Vagina (tissue), 2 donors: Measurements from ENCODE around the gene SLC25A23. TPM values are rescaled to one million over a fixed set of nuclear protein-coding genes. Genes with fewer than 3 reads are reported as not detected.

Source experiments
- DNase-seq, 2 donors: peaks; one replicate each; pipeline ENCODE4 v3.0.0-alpha.2; 2017; ENCODE audit errors: extremely low spot score in 2 of 2
- H3K27ac ChIP-seq: fragments of 200-600 bp; sonication (generic); one replicate; pipeline ENCODE4 v1.5.1; 2019
- H3K27me3 ChIP-seq: fragments of 200-600 bp; sonication (generic); one replicate; pipeline ENCODE4 v1.5.1; 2019
- H3K36me3 ChIP-seq, 2 donors: fragments of 200-600 bp; sonication (generic); one replicate each; pipeline ENCODE4 v1.5.1; 2017 to 2019
- H3K4me1 ChIP-seq: fragments of 200-600 bp; sonication (generic); one replicate; pipeline ENCODE4 v1.5.1; 2019
- H3K4me3 ChIP-seq, 2 donors: fragments of 200-600 bp; sonication (generic); 1 replicate in 1 of 2; 2 replicates in 1 of 2; pipeline ENCODE4 v1.5.1; 2016 to 2019
- H3K9me3 ChIP-seq: fragments of 200-600 bp; sonication (generic); one replicate; pipeline ENCODE4 v1.5.1; 2019
- POLR2A ChIP-seq, 2 donors: fragments of 450-650 bp; IDR thresholded peaks; one replicate each; pipeline ENCODE4 v1.6.1; 2017; ENCODE audit warnings: antibody characterized with exemption in 2 of 2, mild to moderate bottlenecking in 2 of 2, moderate library complexity in 2 of 2
- POLR2AphosphoS5 ChIP-seq, 2 donors: sonication (generic); formaldehyde crosslinking; IDR thresholded peaks; one replicate each; pipeline ENCODE4 v1.9.0; 2017; ENCODE audit warnings: antibody characterized with exemption in 2 of 2, mild to moderate bottlenecking in 2 of 2, low read depth in 1 of 2; ENCODE audit not compliant: insufficient read depth in 1 of 2
- intact Hi-C: fragments of 100-400 bp; cut with DNase I; formaldehyde crosslinking; loops from one replicate; pipeline ENCODE4 v1.15.1; 2023
- total RNA-seq: library from RNA; depleted of rRNA; stranded (reverse); fragments of >200 nt; gene quantifications from one replicate; pipeline ENCODE4 v1.2.3, GENCODE V29; 2016
- TF ChIP-seq, protein P1 (sequence below), 3 experiments: fragments of 450-650 bp in 2 of 3; fragments of 200-600 bp in 1 of 3; sonication (generic) in 1 of 3; IDR thresholded peaks; one replicate each; pipeline ENCODE4 v1.5.1; 2017 to 2019; ENCODE audit warnings: antibody characterized with exemption in 3 of 3, mild to moderate bottlenecking in 2 of 3, moderate library complexity in 2 of 3

SLC25A23 gene
- total RNA-seq, 1 donor from 2014 or later, result 27.5 TPM

DNA sequence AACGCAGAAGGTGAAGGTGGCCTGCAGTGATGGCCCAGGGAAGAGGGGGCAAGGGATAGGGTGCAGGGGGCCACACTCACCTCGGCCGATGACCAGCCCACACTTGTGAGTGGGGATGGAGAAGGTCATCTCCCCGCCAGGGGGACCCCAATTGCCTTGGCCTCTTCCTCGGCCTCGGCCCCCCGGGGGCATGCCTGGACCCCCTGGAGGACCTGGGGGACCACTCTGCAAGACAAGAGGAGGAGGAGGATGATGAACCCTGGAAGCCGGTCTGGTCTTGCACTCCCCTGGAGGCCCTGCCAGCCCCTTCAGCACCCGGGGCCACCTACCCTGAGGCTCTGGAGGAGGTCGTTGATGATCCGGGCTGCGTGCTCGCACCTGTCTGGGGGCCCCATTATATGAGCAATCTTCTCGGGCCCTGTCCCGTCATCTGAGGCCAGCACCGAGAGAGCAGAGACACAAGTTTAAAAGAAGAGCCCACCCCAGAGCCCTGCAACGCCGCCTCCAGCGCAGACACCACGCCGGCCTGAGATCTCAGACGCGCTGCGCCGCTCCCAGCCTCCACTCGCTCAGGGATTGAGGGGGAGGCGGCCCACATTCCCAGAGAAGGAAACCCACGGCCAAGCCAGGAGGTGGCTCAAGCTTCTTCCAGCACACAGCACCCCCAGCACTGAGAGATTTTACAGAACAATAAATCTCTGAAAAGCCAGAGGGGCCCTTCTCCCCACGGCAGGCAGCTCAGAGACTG lies 42.8 kb downstream of the SLC25A23 start:
- Histone ChIP-seq H3K9me3 (no peaks in the 10 kb centered on the region), H3K27me3 (no peaks in the 10 kb centered on the region), H3K36me3 (peaks cover 0 to 76% of the 10 kb centered on the region in 2 donors), H3K4me3 (no peak overlapping the region), H3K27ac (no peak overlapping the region), H3K4me1 (peaks cover 23% of the 10 kb centered on the region)
- TF ChIP-seq POLR2A (IDR thresholded peaks at IDR 0.05), result no peak
- intact Hi-C loops, result no loop called here
- DNase-seq, result no peak

DNA sequence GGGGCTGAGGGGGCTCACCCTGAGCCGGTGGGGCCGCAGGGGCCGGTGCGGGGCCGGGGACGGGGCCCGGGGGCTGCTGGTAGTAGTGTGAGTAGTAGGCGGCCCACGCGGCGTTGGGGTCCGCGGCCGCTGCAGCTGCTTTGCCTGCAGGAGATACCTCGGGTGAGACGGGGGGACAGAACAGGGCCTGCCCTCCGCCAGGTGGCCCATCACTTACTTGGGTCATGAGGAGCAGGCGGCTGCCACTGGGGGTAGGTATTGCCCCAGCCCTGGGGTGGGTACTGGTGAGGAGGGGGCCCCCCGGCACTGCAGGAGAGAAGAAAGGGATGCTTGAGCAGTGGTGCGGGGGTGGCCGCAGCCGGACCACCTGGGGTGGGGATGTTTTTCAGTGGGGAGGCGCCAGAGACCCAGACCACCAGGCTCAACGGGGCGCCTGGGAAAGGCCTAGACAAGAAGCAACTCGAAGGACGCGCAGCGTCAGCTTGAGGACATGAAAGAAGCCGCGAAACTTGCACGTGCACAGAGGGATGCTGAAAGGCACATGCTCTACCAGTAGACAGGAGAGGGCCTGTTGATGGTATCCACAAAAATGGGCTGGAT lies 43.9 kb downstream of the SLC25A23 start:
- no peak overlapping the region for H3K4me3 ChIP-seq
- H3K27me3 ChIP-seq, result no peaks in the 10 kb centered on the region
- peaks cover 0 to 68% of the 10 kb centered on the region in 2 donors for H3K36me3 ChIP-seq
- no peak for TF ChIP-seq POLR2AphosphoS5 (IDR thresholded peaks at IDR 0.05; ENCODE audit: insufficient read depth in 1 of 2, low read depth in 1 of 2)
- TF ChIP-seq, protein P1, sequence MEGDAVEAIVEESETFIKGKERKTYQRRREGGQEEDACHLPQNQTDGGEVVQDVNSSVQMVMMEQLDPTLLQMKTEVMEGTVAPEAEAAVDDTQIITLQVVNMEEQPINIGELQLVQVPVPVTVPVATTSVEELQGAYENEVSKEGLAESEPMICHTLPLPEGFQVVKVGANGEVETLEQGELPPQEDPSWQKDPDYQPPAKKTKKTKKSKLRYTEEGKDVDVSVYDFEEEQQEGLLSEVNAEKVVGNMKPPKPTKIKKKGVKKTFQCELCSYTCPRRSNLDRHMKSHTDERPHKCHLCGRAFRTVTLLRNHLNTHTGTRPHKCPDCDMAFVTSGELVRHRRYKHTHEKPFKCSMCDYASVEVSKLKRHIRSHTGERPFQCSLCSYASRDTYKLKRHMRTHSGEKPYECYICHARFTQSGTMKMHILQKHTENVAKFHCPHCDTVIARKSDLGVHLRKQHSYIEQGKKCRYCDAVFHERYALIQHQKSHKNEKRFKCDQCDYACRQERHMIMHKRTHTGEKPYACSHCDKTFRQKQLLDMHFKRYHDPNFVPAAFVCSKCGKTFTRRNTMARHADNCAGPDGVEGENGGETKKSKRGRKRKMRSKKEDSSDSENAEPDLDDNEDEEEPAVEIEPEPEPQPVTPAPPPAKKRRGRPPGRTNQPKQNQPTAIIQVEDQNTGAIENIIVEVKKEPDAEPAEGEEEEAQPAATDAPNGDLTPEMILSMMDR (IDR thresholded peaks at IDR 0.05), result no peak
- TF ChIP-seq POLR2A (IDR thresholded peaks at IDR 0.05), result no peak
- H3K4me1 ChIP-seq, result peaks cover 12% of the 10 kb centered on the region
- intact Hi-C loops, result no loop called here
- H3K9me3 ChIP-seq, result no peaks in the 10 kb centered on the region
- H3K27ac ChIP-seq, result no peak overlapping the region
- no peak for DNase-seq

DNA sequence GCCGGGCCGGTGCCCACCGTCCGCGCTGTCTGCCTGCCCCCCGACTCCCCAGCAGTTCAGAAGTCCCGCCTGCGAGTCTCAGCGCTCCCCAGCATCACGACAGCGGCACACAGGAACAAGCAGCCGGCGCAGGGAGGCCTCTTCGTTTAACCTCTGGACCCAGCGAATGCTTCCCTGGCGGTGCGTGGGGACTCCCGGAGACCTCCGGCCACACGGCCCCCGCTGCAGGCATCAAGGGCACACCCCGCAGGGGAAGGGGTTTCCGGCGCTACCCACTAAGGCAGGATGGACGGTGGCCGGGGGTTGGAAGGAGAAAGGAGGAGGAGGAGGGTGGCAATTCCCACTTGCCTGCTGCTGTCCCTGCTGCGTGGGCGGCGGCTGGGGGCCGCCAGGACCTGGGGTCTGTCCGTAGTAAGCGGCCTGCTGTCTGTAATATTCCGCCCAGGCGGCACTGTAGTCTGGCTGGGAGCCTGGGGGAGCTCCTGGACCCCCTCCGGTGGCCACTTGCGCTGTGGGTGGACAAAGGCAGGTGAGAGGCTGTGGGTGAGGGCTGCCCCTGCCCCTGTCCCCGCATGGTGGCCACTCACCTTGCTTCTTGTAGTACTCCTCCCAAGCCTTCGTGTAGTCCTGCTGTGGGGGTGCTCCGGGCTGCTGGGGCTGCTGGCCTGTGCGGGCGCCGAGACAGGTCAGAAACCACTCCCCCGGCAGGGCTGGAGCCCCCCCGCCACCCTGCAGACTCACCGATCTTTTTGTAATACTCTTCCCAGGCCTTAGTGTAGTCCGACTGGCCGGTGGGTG lies 44.6 kb downstream of the SLC25A23 start:
- intact Hi-C loops, result no loop called here
- no peaks in the 10 kb centered on the region for H3K9me3 ChIP-seq
- H3K4me1 ChIP-seq, result peaks cover 12% of the 10 kb centered on the region
- no peak for DNase-seq
- H3K27me3 ChIP-seq, result no peaks in the 10 kb centered on the region
- no peak overlapping the region for H3K27ac ChIP-seq
- no peak overlapping the region for H3K4me3 ChIP-seq
- TF ChIP-seq, protein P1 (IDR thresholded peaks at IDR 0.05), result no peak
- H3K36me3 ChIP-seq, result peaks cover 0 to 61% of the 10 kb centered on the region in 2 donors

DNA sequence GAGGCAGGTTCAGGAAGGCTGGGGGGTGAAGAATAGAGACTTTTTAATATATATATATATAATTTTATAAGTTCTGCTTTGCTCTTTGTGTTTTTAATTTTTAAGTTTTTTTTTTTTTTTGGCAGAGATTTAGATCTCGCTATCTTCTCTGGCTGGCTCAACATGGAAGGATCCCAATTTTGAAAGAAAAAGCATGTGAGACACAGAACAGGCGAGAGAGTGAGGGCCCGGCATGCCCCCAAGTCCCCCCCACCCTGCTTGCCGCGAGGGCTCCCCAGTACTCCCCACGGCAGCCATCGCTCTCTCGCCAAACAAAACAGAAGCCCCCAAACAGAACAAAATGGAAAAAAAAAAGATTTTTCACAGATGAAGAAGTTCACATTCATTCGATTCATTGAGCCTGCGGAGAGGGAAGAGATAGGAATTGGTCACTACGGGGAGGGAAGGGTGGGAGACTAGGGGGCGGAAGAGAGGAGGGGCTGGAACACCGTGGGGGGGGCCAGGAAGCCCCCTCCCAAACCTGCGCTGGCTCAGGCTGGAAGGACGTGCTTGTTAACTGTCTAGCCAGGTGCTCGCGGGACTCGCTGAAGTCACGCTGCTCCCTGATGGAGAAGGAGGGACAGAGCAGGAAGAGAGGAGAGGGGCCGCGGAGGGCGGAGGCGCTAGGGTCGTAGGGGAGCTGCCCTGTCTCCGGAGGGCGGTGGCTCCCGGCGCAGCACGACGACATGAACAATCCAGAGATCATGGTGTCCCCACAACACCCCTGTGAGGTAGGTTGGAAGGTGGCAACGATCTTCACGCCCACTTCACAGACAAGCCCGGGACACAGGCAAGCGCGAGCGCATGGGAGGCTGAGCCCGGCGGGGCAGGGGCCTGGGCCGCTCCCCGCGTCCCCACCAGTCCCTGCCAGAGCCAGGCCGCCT lies 45.6 kb downstream of the SLC25A23 start:
- no peaks in the 10 kb centered on the region for H3K27me3 ChIP-seq
- TF ChIP-seq POLR2A (IDR thresholded peaks at IDR 0.05) (no peak), POLR2AphosphoS5 (IDR thresholded peaks at IDR 0.05; ENCODE audit: insufficient read depth in 1 of 2, low read depth in 1 of 2) (no peak)
- TF ChIP-seq, protein P1 (IDR thresholded peaks at IDR 0.05), result no peak
- H3K9me3 ChIP-seq, result no peaks in the 10 kb centered on the region
- H3K27ac ChIP-seq, result peak overlapping the region; percentile 53
- intact Hi-C loops, result no loop called here
- peaks cover 0 to 51% of the 10 kb centered on the region in 2 donors for H3K36me3 ChIP-seq
- no peak for DNase-seq
- peaks cover 12% of the 10 kb centered on the region for H3K4me1 ChIP-seq
- no peak overlapping the region for H3K4me3 ChIP-seq

DNA sequence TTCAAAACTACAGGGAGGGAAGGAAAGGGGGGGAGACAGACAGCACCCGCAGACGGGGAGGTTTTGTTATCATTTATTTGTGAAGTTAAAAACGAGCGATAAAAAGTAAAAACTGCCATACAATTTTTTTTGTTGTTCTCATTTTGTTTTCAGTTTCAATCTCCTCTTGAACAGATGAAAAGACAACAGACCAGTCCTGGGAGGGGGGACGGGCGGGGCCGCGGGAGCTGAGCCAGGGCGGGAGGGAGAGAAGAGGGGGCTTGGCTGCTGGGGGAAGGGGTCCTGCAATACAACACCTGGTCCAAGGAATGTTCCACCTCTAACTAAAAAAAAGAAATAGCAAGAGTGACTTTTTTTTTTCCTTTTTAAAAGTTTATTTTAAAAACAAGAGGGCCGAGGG lies 46.3 kb downstream of the SLC25A23 start:
- Histone ChIP-seq H3K27me3 (no peaks in the 10 kb centered on the region), H3K9me3 (no peaks in the 10 kb centered on the region), H3K4me1 (peaks cover 12% of the 10 kb centered on the region), H3K27ac (no peak overlapping the region), H3K36me3 (peaks cover 0 to 44% of the 10 kb centered on the region in 2 donors), H3K4me3 (no peak overlapping the region)
- intact Hi-C loops, result no loop called here
- TF ChIP-seq POLR2A (IDR thresholded peaks at IDR 0.05), result no peak
- TF ChIP-seq, protein P1 (IDR thresholded peaks at IDR 0.05), result no peak
- no peak for TF ChIP-seq POLR2AphosphoS5 (IDR thresholded peaks at IDR 0.05; ENCODE audit: insufficient read depth in 1 of 2, low read depth in 1 of 2)
- DNase-seq, result no peak
